ENCODE measurements around the gene AOPEP.

Gene AOPEP

GRCh38 chr9:95053611-95054570 is 327.4 kb downstream of the AOPEP start:
- in situ Hi-C loops (cut with HindIII; ENCODE audit: low sequenced_read_pairs): no loop called here

GRCh38 chr9:95055334-95055850 is 328.9 kb downstream of the AOPEP start:
- in situ Hi-C loops (cut with HindIII; ENCODE audit: low sequenced_read_pairs): no loop called here

GRCh38 chr9:95055851-95056551 is 329.5 kb downstream of the AOPEP start:
- in situ Hi-C loops (cut with HindIII; ENCODE audit: low sequenced_read_pairs): no loop called here

GRCh38 chr9:95057101-95057500 is 330.6 kb downstream of the AOPEP start:
- in situ Hi-C loops (cut with HindIII; ENCODE audit: low sequenced_read_pairs): no loop called here

- in situ Hi-C loops (cut with HindIII; ENCODE audit: low sequenced_read_pairs): no loop called here
Observed at GRCh38 chr9:95058121-95058785, 331.8 kb downstream of the AOPEP start.

- in situ Hi-C loops (cut with HindIII; ENCODE audit: low sequenced_read_pairs): no loop called here
Observed at GRCh38 chr9:95058795-95059386, 332.4 kb downstream of the AOPEP start.

GRCh38 chr9:95060234-95060633 is 333.7 kb downstream of the AOPEP start:
- in situ Hi-C loops (cut with HindIII; ENCODE audit: low sequenced_read_pairs): no loop called here

GRCh38 chr9:95060916-95061315 is 334.4 kb downstream of the AOPEP start:
- in situ Hi-C loops (cut with HindIII; ENCODE audit: low sequenced_read_pairs): no loop called here

GRCh38 chr9:95061916-95062595 is 335.6 kb downstream of the AOPEP start:
- in situ Hi-C loops (cut with HindIII; ENCODE audit: low sequenced_read_pairs): no loop called here

- in situ Hi-C loops (cut with HindIII; ENCODE audit: low sequenced_read_pairs): no loop called here
Observed at GRCh38 chr9:95062596-95063065, 336.1 kb downstream of the AOPEP start.

- in situ Hi-C loops (cut with HindIII; ENCODE audit: low sequenced_read_pairs): no loop called here
Observed at GRCh38 chr9:95063300-95063699, 336.8 kb downstream of the AOPEP start.

GRCh38 chr9:95065224-95065623 is 338.7 kb downstream of the AOPEP start:
- in situ Hi-C loops (cut with HindIII; ENCODE audit: low sequenced_read_pairs): no loop called here

- in situ Hi-C loops (cut with HindIII; ENCODE audit: low sequenced_read_pairs): no loop called here
Observed at GRCh38 chr9:95067057-95067456, 340.6 kb downstream of the AOPEP start.

GRCh38 chr9:95067897-95068296 is 341.4 kb downstream of the AOPEP start:
- in situ Hi-C loops (cut with HindIII; ENCODE audit: low sequenced_read_pairs): no loop called here

- in situ Hi-C loops (cut with HindIII; ENCODE audit: low sequenced_read_pairs): no loop called here
Observed at GRCh38 chr9:95070549-95071021, 344.1 kb downstream of the AOPEP start.

GRCh38 chr9:95071450-95071849 is 345.0 kb downstream of the AOPEP start:
- in situ Hi-C loops (cut with HindIII; ENCODE audit: low sequenced_read_pairs): no loop called here

- in situ Hi-C loops (cut with HindIII; ENCODE audit: low sequenced_read_pairs): no loop called here
Observed at GRCh38 chr9:95071925-95072324, 345.4 kb downstream of the AOPEP start.

GRCh38 chr9:95073042-95073607 is 346.6 kb downstream of the AOPEP start:
- in situ Hi-C loops (cut with HindIII; ENCODE audit: low sequenced_read_pairs): no loop called here

- in situ Hi-C loops (cut with HindIII; ENCODE audit: low sequenced_read_pairs): no loop called here
Observed at GRCh38 chr9:95073918-95074317, 347.4 kb downstream of the AOPEP start.

GRCh38 chr9:95074632-95075031 is 348.1 kb downstream of the AOPEP start:
- in situ Hi-C loops (cut with HindIII; ENCODE audit: low sequenced_read_pairs): no loop called here

All from DLD1 (cell line).